ENCODE measurements around the gene C17orf50.
"Not testable (repeated sequence)": the region's sequence is repeated elsewhere in the genome, so short reads cannot be mapped to it uniquely, and the experiment has no call there.

C17orf50 gene

GRCh38 chr17:35749560-35750412, 10.9 kb upstream of the C17orf50 start:
- DNase-seq (ENCODE audit: low read depth, low spot score): no peak
- in situ Hi-C loops (cut with HindIII; ENCODE audit: low sequenced_read_pairs): no loop called here
- no peak for TF ChIP-seq CTCF (IDR thresholded peaks at IDR 0.05; ENCODE audit: low read depth, low read length)
- H3K4me3 ChIP-seq (ENCODE audit: low read depth, low read length): no peak overlapping the region

- in situ Hi-C loops (cut with HindIII; ENCODE audit: low sequenced_read_pairs): no loop called here
- TF ChIP-seq CTCF (IDR thresholded peaks at IDR 0.05; ENCODE audit: low read depth, low read length): no peak
Measured at GRCh38 chr17:35750526-35751395, 9.9 kb upstream of the C17orf50 start.

GRCh38 chr17:35751541-35751940, 9.1 kb upstream of the C17orf50 start:
- in situ Hi-C loops (cut with HindIII; ENCODE audit: low sequenced_read_pairs); DNase-seq (ENCODE audit: low read depth, low spot score); H3K4me3 ChIP-seq (ENCODE audit: low read depth, low read length): not testable (repeated sequence)

More at GRCh38 chr17:35750526-35751395, 9.9 kb upstream of the C17orf50 start:
- no peak for DNase-seq (ENCODE audit: low read depth, low spot score)
- no peak overlapping the region for H3K4me3 ChIP-seq (ENCODE audit: low read depth, low read length)

- no peak overlapping the region for H3K4me3 ChIP-seq (ENCODE audit: low read depth, low read length)
- no peak for DNase-seq (ENCODE audit: low read depth, low spot score)
- no peak for TF ChIP-seq CTCF (IDR thresholded peaks at IDR 0.05; ENCODE audit: low read depth, low read length)
- in situ Hi-C loops (cut with HindIII; ENCODE audit: low sequenced_read_pairs): no loop called here
Measured at GRCh38 chr17:35752471-35752870, 8.2 kb upstream of the C17orf50 start.

GRCh38 chr17:35752945-35753764, 7.5 kb upstream of the C17orf50 start, which contains the start of gene GAS2L2:
Gene GAS2L2, minus strand, starts transcription at chr17:35753239. Its CDS starts 389 bp downstream, at chr17:35752850.
- no peak for DNase-seq (ENCODE audit: low read depth, low spot score)
- H3K4me3 ChIP-seq (ENCODE audit: low read depth, low read length): no peak within 1 kb of the TSS
- TF ChIP-seq CTCF (IDR thresholded peaks at IDR 0.05; ENCODE audit: low read depth, low read length): no peak
- in situ Hi-C loops (cut with HindIII; ENCODE audit: low sequenced_read_pairs): no loop called here

GRCh38 chr17:35757243-35757642, 3.4 kb upstream of the C17orf50 start:
- in situ Hi-C loops (cut with HindIII; ENCODE audit: low sequenced_read_pairs): no loop called here
- no peak for TF ChIP-seq CTCF (IDR thresholded peaks at IDR 0.05; ENCODE audit: low read depth, low read length)
- no peak overlapping the region for H3K4me3 ChIP-seq (ENCODE audit: low read depth, low read length)
- DNase-seq (ENCODE audit: low read depth, low spot score): no peak

All from astrocyte of the spinal cord (primary cell).